DMS 273 treated with DMSO at 0.1 percent for 48 hours (cell line): Measurements from ENCODE around the gene CDK5.
A peak's percentile ranks its signal among the peaks of the same experiment; 100 is the strongest.

ENCODE experiments used
- DNase-seq: peaks from one replicate; lab custom pipeline; 2025; lab: John Stamatoyannopoulos, UW

The CDK5 gene

GRCh38 chr7:151086802-151087244, 29.1 kb upstream of the CDK5 start:
- DNase-seq = no peak

DNA sequence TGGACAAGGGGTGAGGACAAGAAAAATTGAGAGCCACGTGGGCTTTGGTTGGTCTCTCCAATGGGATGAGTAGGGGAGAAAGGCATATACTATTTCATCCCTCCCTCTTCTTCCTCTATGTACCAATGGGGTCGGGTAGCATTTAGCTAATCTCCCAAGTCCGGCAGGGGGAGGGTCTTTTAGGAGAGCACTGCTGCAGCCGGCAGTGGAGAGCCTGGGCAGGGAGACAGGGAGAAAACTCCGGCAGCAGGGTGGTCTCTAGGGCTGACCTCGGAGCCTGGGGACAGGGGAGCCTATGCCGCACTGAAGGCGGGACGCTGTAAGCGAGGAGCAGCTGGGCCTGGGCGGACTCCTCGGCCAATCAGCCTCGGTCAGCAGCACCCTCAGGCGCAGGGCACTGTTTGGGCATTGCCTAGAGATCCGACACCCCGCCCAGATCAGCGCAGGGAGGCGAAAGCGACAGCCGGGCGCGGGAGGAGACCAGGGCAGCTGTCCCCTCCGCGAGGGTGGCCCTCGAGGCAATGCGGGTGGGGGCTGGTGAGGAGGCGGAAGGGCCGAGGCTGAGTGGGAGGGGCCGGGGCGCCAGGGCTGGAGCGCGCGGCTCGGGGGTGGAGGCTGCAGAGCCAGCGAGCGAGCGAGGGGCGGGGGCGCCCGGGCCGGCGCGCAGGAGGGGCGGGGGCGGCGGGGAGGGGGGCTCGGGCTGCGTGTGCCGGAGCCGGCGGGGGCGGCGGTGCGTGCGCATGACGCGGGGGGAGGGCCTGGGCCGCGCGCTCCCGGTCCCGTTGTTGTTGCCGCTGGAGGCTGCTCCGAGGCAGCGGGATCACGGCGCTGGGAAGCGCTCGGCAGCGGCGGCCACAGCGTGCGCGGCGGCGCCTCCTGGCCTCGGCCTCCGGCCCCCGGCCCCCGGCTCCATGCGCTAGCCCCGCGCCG, 28.3 kb upstream of the CDK5 start, which contains the start of gene AGAP3:
TSS of gene AGAP3 (plus strand) at position 785 of the 930 bp plus-strand sequence. CDS start 267 bp downstream, outside the sequence.
- DNase-seq = peak; percentile 89

- no peak for DNase-seq
These were observed 27.6 kb upstream of the CDK5 start for GRCh38 chr7:151085329-151085690.

DNA sequence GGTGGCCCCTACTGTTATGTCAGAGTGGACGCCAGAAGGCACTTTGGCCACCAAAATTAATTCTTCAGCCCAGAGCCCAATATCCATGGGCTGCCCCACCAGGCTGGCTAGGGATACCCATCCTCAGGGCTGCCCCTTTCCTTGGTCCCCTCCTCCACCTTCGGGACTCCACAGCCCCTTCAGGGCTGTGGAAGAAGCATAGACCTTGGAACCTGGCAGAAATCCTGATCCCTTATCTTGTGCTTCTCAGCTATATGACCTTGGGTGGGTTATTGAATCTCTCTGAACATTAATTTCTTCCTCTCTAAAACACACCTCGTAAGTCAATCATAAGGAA, 26.1 kb upstream of the CDK5 start:
- DNase-seq = no peak

DNA sequence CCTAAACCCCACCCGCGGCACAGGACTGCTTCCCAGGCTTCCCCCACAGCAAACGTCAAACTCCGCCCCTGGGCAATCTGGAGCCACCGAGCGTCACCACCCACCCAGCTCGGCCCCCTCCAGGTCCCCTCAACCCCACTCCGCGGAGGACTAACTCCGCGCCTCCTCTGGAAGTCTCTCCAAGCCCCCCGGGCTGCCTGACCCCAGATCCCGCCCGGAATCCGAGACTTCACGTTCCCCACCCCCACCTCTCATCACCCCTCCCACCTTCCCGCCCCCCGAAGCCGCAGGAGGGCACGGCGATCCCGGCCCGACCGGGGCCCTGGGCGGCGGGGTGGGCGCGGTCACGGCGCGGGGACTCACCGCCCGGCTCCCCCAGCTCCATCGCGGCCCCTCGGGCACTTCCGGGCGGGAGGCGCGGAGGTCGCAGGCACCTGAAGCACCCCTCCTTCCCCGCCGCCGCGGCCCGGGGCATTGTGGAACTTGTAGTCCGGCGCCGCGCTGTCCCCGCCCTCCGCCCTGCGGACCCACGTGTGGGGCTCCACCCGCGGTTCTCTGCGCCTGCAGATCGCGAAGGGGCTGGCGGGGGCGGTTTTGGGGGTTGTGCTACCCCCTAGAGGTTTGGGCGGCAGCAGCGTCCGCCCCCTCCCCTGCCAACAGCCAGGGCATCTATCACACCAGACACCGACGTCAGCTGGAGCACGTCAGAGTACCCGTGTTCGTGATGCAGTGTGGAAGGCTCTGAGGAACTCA, 25.6 kb upstream of the CDK5 start, which contains the start of gene TMUB1:
TSS of gene TMUB1 (minus strand) at position 423 of the 753 bp plus-strand sequence. CDS start 930 bp downstream, outside the sequence.
- no peak for DNase-seq

DNA sequence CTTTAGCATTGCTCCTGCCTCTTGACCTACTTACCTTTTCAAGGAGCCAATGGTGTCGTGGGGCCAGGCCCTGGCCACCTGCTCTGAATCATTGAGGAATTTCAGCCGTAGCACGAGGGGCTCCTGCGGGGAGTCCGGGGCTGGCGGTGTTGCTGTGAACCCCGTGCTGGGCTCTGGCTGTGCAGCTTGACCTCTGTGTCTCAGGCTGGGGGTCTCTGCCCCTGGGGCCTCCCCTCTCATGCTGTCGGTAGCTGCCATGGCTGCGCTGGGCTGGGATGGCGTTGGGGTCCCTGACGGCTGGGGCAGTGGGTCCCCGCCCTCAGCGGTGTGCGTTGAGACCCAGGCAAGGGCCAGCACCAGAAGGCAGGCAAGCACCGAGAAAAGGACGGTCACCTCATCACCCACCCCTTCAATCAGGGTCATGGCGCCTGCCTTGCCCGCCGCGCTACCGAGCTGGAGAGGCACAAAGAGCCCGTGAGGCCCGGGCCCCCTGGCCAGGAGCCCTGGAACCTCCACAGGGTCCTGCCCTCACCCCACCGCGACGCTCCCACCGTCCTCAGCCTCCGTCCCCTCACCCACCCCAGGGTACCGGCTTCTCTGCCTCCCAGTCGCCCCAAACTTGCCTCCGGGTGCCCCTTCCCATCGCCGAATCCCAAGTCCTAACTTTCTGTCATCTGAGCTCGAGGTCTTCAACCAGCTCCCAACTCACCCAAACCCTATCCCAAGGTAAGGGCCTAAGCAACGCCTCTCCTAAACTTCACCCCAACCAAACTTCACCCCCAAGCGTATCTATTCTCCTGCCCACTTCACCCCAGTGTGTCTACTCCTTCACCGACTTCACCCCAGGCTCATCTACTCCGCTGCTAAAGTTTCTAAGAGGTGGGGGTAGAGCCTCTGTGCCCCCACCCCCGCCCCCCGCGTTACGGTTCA, 24.7 kb upstream of the CDK5 start:
- no peak for DNase-seq

- DNase-seq = no peak
These were observed 23.7 kb upstream of the CDK5 start for GRCh38 chr7:151081170-151082101.

GRCh38 chr7:151080522-151081169, 22.9 kb upstream of the CDK5 start, which contains the start of gene FASTK:
TSS of gene FASTK (minus strand) at chr7:151080809. CDS start at chr7:151080766, 43 bp downstream.
- DNase-seq = peak; percentile 75

DNA sequence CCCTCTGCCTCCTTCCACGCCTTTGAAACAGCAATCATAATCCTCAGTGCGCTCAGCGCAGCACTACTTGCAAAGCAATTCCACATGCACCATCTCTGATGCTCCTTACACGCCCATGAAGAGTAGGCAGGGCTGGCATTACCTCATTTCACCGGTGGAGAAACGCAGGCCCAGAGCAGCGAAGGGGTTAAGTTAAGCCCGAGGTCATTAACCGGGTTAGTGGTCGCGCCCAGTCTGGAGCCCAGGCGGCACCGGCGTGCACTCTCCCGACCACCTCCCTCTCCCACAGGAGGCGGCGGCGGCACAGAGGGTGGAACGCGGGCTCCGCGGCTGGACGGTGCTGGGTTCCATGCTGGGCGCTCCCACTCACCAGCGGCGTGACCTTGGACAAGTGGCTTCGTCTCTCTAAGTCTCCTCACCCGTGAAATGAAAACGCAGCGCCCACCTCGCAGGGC, 22.4 kb upstream of the CDK5 start:
- DNase-seq = no peak

DNA sequence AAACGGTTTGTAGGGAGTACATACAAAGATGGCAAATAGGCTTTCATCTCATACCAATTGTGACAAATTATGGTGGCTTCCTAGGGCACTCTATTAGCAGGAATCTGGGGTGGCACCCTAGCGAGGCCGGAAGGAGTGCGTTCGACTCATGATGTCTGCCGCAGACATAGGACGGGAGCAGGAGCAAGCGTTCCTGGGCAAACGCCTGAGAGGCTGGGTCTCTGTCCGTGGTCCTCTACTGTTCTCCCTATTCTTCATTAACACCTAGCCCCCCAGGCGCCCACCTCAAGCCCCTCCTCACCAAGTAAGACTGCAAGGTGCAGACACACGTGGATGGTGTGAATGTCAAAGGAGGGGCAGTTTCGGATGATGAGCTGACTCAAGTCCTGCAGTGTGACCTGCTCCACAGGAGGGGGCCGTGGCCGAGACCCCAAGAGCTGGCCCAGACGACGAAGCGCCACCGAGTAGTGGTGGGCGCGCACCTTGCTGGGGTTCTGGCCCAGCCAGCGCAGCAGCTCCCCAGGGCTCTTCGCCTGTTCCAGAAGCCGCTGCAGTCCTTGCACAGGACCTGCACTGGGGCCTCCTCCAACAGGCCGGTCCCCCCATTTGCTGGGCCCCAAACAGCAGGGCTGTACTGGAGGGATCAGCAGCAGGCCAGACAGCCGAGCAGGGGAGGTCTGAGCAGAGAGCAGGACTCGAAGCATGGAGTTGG, 21.7 kb upstream of the CDK5 start:
- no peak for DNase-seq

DNA sequence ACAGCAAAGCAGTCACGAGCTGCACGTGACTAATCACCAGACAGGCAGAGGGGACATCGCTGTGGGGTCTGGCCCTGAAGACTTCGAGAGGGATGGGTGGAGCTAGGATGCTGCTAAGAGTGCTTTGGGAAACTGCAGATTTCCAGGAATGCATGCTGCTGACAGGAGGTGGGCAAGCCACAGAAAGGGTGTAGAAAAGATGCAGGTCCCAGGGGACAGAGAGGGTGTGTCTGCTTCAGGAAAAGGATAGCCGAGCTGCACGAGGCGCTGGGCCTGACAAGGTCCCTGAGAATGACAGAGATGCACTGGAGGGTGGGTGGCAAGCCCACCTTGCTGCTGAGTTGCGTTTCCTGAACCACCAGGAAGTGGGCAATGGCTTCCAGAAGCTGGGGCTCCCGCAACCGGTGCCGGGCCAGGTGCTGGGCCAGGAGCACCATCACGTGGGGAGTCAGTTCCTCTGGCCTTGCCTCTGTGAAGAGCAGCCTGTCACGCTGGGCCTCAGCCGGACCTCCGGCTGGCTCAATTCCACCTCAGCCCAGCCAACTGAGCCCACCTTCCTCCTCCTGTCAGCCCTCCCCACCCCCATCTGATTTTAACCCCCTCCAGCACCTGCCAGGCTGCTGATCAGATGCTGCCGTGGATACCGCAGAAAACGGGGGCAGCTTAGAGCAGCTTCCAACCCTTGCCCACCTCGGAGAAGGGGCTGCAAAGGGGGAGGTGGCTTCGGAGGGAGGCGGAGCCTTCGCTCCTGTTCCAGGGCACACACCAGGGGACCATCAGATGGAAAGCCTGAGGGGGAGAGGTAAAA, 20.7 kb upstream of the CDK5 start:
- no peak for DNase-seq

DNA sequence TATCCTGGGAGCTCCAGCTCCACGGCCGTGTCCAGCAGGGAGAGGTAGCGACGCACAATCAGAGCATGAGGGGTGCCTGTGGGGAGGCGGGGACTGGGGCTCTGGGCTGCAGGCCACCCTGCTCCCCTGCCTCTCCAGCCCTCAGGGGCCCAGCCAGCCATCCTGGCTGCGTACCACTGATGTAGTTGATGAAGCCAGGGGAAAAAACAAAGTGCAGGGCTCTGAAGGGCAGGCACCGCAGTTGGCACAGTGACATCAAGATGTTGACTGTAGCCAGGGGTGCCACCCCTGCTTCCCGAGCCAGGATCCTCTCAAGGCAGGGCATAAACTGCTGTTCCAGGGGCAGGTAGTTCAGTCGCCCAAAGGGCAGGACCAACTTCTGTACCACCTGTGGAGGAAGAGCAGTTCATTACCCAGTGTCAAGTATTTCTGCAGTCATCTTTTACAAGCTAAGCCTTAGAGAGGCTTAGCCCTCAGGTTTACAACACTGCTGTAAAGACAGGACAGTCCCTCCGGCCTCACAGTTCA, 20.1 kb upstream of the CDK5 start:
- DNase-seq = no peak

DNA sequence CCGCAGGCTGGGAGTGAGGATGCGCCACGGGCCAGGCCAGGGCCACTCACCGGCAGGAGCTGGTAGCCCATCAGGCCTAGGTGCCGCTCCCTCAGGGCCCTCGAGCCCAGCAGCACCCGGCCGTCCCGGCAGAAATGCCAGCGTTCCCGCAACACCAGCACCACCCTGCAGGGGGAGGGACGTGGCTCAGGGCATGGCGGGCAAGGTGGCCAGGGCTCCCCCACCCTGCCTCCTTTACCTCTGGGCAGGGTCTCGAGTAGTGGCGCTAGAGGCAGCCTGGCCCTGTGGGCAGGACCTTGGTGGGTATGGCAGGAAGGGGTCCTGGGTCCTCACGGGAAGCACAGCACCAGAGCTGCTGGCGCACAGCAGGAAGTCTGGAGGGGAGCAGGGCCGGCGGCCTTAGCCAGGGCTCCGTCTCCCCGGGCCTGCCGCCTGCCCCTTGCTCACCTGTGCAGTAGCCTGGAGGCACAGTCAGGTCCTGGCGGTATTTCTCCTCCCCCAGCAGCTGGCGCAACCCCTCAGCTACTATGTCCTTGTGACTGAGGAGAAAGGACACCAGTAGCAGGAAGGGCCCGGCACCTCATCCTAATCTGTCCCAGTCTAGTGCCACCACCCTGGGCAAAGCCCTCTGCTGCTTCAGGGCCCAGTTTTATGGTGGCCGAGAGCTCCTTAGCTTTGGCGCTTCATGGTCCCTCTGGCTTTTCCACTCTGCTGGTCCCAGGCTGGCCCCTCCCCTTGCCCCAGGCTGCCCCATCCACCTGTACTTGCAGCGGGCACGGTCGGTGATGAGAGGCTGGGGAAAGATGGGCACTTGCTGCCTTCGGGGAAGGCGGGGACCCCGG, 19.4 kb upstream of the CDK5 start:
- DNase-seq = no peak

DNA sequence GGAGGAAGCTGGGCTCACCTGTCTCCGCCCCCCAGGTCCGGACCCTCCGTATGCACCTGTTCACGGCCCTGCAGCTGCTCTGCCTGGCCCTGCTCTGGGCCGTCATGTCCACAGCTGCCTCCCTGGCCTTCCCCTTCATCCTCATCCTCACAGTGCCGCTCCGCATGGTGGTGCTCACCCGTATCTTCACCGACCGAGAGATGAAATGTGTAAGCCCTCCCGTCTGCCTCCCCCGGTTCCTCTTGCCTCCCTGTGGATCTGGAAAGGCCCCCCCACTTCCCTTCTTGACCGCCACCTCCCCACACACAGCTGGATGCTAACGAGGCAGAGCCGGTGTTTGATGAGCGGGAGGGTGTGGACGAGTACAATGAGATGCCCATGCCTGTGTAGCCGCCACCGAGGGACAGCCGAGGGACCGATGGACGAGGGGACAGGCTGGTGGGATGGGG, 18.3 kb upstream of the CDK5 start:
- DNase-seq = no peak

DNA sequence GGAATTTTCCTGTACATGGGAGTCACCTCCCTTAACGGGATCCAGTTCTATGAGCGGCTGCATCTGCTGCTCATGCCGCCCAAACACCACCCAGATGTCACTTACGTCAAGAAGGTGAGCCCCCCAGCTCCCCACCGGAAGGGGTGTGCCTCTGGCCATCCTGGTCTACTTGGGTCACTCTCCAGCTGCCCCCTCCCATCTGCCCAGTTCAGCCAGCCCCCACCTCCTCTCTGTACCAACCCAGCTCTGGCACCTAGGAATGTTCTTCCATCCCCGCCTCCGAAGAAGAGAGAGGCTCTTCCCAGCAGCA, 17.9 kb upstream of the CDK5 start:
- no peak for DNase-seq

- DNase-seq = no peak
These were observed 17.3 kb upstream of the CDK5 start for GRCh38 chr7:151074817-151075661.
